OCI-LY3 (cell line): ENCODE results near the gene NTRK2.

Source experiments
- CTCF ChIP-seq: fragments of 200-600, 300-600 bp; sonication (generic); IDR thresholded peaks from 2 replicates; pipeline ENCODE4 v1.5.1; 2014; ENCODE audit warnings: antibody characterized with exemption, low read length, low read depth
- EZH2phosphoT487 ChIP-seq: fragments of 200-600 bp; shearing (Covaris generic); IDR thresholded peaks from 2 replicates; pipeline ENCODE4 v1.6.1; 2018; ENCODE audit warnings: antibody characterized with exemption, mixed run types, low read depth

- TF ChIP-seq CTCF (no peak), EZH2phosphoT487 (no peak)
Observed at GRCh38 chr9:84621811-84622210, 47.7 kb upstream of the NTRK2 start.
